Activated CD4-positive, alpha-beta T cell treated with anti-CD3 and anti-CD28 coated beads, Interleukin-2, Interleukin-4, amounts not matched to agents 100 ng/mL and 50 ng/mL, durations not matched to agents 16 hours and 8 hours (primary cell): ENCODE measurements around the gene JMY.

Experiments
- DNase-seq: peaks from one replicate; pipeline ENCODE4 v3.0.0-alpha.2; 2020; ENCODE audit warnings: low spot score

Gene JMY

GRCh38 chr5:79235634-79236361, at the start of gene JMY:
JMY (plus strand) TSS chr5:79236131; CDS start chr5:79236651, 520 bp downstream.
- peak; percentile 82 for DNase-seq

GRCh38 chr5:79186455-79186854, 49.5 kb upstream of the JMY start:
- no peak for DNase-seq

GRCh38 chr5:79189439-79190234, 46.3 kb upstream of the JMY start:
- DNase-seq: no peak

- DNase-seq: no peak
Observed at GRCh38 chr5:79190235-79190529, 45.7 kb upstream of the JMY start.

GRCh38 chr5:79191457-79191856, 44.5 kb upstream of the JMY start:
- DNase-seq: no peak

- no peak for DNase-seq
Observed at GRCh38 chr5:79193643-79194042, 42.3 kb upstream of the JMY start.

- DNase-seq: no peak
Observed at GRCh38 chr5:79200573-79201183, 35.3 kb upstream of the JMY start.

GRCh38 chr5:79201206-79201605, 34.7 kb upstream of the JMY start:
- DNase-seq: no peak

- no peak for DNase-seq
Observed at GRCh38 chr5:79202076-79202475, 33.9 kb upstream of the JMY start.

- DNase-seq: no peak
Observed at GRCh38 chr5:79205965-79206364, 30.0 kb upstream of the JMY start.

- DNase-seq: no peak
Observed at GRCh38 chr5:79206541-79206940, 29.4 kb upstream of the JMY start.

- DNase-seq: no peak
Observed at GRCh38 chr5:79209505-79209904, 26.4 kb upstream of the JMY start.

GRCh38 chr5:79224286-79224984, 11.5 kb upstream of the JMY start:
- DNase-seq: no peak

- DNase-seq: no peak
Observed at GRCh38 chr5:79225026-79225425, 10.9 kb upstream of the JMY start.

GRCh38 chr5:79225441-79225840, 10.5 kb upstream of the JMY start:
- no peak for DNase-seq

- no peak for DNase-seq
Observed at GRCh38 chr5:79227484-79228025, 8.4 kb upstream of the JMY start.

GRCh38 chr5:79229357-79230174, 6.4 kb upstream of the JMY start:
- DNase-seq: peak; percentile 59

GRCh38 chr5:79235261-79235633, 684 bp upstream of the JMY start:
- peak; percentile 68 for DNase-seq

- peak; percentile 12 for DNase-seq
Observed at GRCh38 chr5:79236362-79236969, 535 bp downstream of the JMY start.

- peak; percentile 35 for DNase-seq
Observed at GRCh38 chr5:79236970-79237739, 1.2 kb downstream of the JMY start.
